ENCODE measurements around the gene KIF25. TPM values are rescaled to one million over a fixed set of nuclear protein-coding genes. Genes with fewer than 3 reads are reported as not detected.

Gene KIF25
- total and polyA plus RNA-seq, 11 donors: 0.11 to 0.29 (median 0.16) TPM; not detected in 5

- DNase-seq: peak in 1 of 5 donors; percentile 14
- Histone ChIP-seq H3K4me3 (no peak overlapping the region), H3K27ac (no peak overlapping the region), H3K9me3 (no peaks in the 10 kb centered on the region), H3K27me3 (no peaks in the 10 kb centered on the region), H3K36me3 (no peaks in the 10 kb centered on the region), H3K4me1 (peaks cover 6 to 27% (median 13%) of the 10 kb centered on the region in 12 donors)
- WGBS, 4 donors: 84 to 89% (median 87%) methylated on average over 27 to 31 of the region's 31 CpGs
- TF ChIP-seq CTCF (IDR thresholded peaks at IDR 0.05): no peak
- no peak for TF ChIP-seq POLR2A (IDR thresholded peaks at IDR 0.05)
- no peak for ATAC-seq
- intact Hi-C loops (cut with DNase I): loop anchor here in 2 of 10 donors (5.0 to 10.0 kb wide), 2 partner anchors 113 to 116 kb away; no protein-coding TSS in a partner anchor
Measured at GRCh38 chr6:168047841-168048723, 50.6 kb downstream of the KIF25 start.

GRCh38 chr6:168048724-168049025 is 51.2 kb downstream of the KIF25 start:
- Histone ChIP-seq H3K27me3 (no peaks in the 10 kb centered on the region), H3K4me3 (no peak overlapping the region), H3K4me1 (peaks cover 6 to 32% (median 13%) of the 10 kb centered on the region in 12 donors), H3K27ac (no peak overlapping the region), H3K36me3 (no peaks in the 10 kb centered on the region), H3K9me3 (no peaks in the 10 kb centered on the region)
- TF ChIP-seq CTCF (IDR thresholded peaks at IDR 0.05) (no peak), POLR2A (IDR thresholded peaks at IDR 0.05) (no peak)
- peak in 1 of 5 donors; percentile 18 for DNase-seq
- intact Hi-C loops (cut with DNase I): loop anchor here in 2 of 10 donors (5.0 to 10.0 kb wide), 2 partner anchors 114 to 116 kb away; no protein-coding TSS in a partner anchor
- ATAC-seq: no peak
- WGBS, 4 donors: 86 to 97% (median 96%) methylated on average over 3 to 10 of the region's 10 CpGs

- Histone ChIP-seq H3K27me3 (no peaks in the 10 kb centered on the region), H3K4me3 (no peak overlapping the region), H3K36me3 (no peaks in the 10 kb centered on the region), H3K9me3 (no peaks in the 10 kb centered on the region), H3K4me1 (peaks cover 10 to 38% (median 19%) of the 10 kb centered on the region in 12 donors), H3K27ac (no peak overlapping the region)
- WGBS, 4 donors: 94 to 97% (median 95%) methylated on average over 15 to 20 of the region's 20 CpGs
- intact Hi-C loops (cut with DNase I): loop anchor here in 2 of 10 donors (5.0 to 10.0 kb wide), 2 partner anchors 114 to 117 kb away; no protein-coding TSS in a partner anchor
- DNase-seq: no peak
- no peak for ATAC-seq
- TF ChIP-seq POLR2A (IDR thresholded peaks at IDR 0.05) (no peak), CTCF (IDR thresholded peaks at IDR 0.05) (no peak)
Measured at GRCh38 chr6:168049277-168049676, 51.8 kb downstream of the KIF25 start.

GRCh38 chr6:168049706-168050224 is 52.3 kb downstream of the KIF25 start:
- Histone ChIP-seq H3K27me3 (no peaks in the 10 kb centered on the region), H3K4me3 (no peak overlapping the region), H3K9me3 (no peaks in the 10 kb centered on the region), H3K27ac (no peak overlapping the region), H3K36me3 (no peaks in the 10 kb centered on the region), H3K4me1 (peaks cover 10 to 40% (median 23%) of the 10 kb centered on the region in 12 donors)
- peak in 1 of 5 donors; percentile 15 for DNase-seq
- no peak for ATAC-seq
- WGBS, 4 donors: 91 to 94% (median 92%) methylated on average over 19 to 21 of the region's 21 CpGs
- no peak for TF ChIP-seq CTCF (IDR thresholded peaks at IDR 0.05)
- no peak for TF ChIP-seq POLR2A (IDR thresholded peaks at IDR 0.05)
- intact Hi-C loops (cut with DNase I): loop anchor here in 7 of 10 donors (5.0 to 10.0 kb wide), 4 partner anchors 115 to 142 kb away; no protein-coding TSS in a partner anchor

Measured in heart left ventricle (tissue), 16 donors.